DMS 273 (cell line): ENCODE results near the gene TEDC1.

Experiments used
- DNase-seq: peaks from one replicate; lab custom pipeline; 2025; ENCODE audit not compliant: unreplicated experiment; lab: John Stamatoyannopoulos, UW

TEDC1 gene, protein sequence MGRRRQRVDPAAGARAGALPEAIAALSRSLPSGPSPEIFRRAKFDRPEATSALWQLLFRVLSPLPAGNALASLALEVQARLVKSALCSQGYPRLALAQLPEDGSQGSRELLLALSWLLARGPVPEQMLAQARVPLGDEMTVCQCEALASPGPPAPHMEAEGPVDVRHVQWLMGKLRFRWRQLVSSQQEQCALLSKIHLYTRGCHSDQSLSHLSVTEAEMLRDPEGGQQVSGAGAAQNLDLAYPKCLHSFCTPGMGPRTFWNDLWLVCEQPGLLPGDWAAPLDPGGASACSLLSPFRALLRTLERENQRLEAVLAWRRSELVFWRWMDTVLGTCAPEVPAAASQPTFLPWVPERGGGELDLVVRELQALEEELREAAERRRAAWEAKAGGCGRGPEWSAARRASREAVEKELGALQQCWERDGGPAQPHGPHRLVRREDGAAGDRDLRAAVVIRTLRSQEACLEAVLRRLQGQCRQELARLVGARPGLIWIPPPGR

DNA sequence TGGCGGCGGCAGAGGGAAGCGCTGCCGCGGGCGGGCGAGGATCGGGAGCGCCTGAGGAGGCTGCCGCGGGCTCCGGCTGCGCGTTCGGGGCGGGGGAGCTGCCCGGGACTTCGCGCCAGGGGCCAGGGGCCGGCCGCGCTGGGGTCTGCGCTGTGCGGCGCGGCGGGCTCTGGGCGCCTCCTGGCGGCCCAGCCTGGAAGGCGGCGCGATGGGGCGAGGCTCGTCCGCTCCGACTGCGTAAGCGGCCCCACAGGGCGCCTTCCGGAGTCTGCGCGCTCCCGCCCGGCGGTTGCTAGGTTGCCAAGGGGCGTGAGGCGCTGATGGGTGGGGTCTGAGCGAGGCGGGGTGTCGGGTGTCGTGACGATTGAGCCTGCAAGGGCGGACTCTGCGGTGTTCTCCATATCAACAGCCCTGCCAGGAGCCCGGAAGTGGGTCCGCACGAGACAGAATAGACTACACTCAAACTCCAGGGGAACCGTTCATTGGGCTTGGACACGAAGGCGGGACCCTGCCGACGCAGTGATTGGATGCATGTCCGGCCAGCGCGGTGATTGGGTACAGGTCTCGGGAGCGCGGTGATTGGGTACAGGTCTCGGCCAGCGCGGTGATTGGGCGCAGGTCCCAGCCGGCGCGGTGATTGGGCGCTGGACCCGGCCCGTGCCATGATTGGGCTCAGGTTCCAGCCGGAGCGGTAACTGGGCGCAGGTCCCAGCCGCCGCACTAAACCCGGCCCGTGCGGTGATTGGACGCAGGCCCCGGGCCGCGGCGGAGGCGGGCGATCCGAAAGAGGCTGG lies at the start of gene TEDC1:
TEDC1 (plus strand) TSS at position 675 of the 794 bp plus-strand sequence. CDS start 130 bp downstream, outside the sequence.
- DNase-seq, result peak; percentile 100

DNA sequence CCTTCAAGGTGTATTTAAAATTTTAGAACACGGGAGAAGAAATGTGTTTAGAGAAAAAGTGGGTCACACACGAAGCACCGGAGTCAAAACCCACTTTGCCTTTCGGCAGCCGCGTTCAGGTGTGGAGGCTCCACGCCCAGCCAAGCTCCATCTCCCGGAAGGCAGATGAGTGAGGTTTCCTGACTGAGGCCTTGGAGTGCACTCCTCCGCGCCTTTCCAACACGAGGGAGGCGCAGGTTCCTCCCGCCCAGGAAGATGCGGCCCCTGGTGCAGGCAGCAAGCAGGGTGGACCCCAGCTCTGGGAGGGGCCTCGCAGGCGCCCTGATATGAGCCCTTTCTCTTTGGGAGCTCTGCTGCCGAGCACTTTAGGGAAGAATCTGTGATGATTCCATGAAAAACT lies 48.9 kb upstream of the TEDC1 start:
- DNase-seq, result no peak

DNA sequence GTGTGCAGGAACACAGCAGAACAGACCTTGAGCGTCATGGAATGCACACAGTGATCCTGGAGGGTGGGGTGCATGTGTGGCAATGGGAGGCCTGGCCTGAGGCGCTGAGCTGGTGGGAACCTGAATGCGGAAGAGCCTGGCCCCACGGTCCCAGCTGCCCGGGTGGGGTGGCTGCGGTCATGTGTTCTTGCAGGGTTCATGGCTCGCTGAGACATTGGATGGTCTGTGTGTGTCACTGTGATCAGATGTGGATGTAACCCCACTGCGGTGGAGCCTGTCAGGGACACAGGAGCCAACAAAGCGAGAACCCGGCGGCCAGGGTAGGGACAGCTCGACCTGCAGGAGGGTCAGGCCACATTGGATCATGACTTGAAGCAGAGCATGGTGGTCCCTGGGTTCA lies 48.2 kb upstream of the TEDC1 start:
- no peak for DNase-seq

DNA sequence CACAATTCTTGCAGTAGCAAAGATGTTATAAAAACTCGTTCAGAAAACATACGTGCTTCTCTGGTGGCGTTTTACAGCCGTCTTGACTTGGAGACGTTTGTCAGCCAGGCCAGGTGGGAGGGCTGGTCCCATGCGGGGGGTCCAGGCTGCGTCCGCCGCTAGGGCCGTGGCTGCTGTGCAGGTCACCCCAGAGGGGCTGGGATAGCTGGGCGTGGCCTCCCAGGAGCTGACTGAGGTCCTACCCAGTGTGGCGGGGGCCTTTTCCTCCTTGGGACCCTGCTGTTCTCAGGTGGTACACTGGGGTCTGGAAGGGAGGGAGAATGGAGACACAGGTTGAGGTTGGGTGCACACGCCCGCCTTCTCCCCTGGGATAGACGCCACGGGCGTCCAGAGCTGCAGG lies 46.2 kb upstream of the TEDC1 start:
- DNase-seq, result no peak

DNA sequence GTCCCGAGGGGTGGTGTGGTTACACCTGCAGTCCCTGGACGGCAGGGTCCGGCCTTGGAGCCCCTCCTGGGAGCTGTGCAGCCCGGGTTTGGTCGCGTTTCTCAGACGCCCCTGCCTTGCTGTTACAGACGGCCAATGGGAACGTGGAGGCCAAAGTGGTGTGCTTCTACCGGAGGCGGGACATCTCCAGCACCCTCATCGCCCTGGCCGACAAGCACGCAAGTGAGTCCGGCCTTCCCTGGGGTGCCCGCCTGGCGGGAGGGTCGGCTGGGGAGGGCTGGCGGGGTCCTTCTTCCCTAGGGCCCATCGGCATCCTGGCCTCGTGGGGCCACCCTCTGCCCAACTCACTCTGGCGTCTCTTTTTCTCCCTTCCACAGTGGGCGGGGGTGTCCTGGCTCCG lies 45.8 kb upstream of the TEDC1 start:
- DNase-seq, result no peak

DNA sequence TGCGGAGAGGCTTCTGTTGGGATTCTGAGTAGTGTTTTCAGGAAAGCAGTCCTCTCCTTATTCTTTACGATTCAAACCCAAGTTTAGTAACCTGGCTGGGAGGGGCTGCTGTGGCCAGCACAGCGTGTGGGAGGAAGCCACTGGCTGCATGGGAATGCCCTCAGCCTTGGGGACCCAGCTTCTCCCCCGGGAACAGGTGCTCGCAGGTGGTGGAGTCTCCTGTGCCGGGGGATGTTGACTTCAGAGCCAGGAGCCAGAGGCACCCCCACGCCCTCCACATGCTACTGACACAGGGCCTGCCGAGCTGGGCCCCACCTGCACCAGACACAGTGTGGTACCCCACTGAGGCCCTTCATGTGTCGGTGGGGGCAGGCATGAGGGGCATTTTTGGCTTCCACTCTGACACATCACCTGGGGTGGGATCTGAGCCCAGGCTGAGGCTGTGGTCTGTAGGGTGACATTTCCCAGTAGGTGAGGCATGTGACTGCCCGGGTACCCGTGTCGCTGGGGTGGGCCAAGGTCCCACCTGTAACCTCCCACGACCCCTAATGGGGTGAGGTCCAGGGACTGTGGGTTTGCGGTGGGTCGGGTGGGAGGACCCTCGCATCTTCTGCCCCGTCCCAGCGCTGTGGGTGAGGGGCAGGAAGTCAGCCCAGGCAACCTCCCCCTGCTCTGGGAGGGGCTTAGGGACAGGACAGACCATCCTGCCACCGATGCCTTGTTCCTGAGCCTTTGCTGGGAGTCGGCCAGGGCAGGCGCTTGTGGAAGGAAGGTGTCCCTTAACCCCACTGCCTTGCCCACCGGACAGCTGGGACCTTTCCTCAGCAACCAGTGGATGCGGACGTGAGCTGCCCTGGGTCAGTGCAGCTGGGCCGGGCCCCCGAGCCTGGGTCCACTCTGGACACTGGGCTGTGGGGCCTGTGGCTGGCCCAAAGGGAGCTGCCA lies 44.9 kb upstream of the TEDC1 start:
- DNase-seq, result no peak

DNA sequence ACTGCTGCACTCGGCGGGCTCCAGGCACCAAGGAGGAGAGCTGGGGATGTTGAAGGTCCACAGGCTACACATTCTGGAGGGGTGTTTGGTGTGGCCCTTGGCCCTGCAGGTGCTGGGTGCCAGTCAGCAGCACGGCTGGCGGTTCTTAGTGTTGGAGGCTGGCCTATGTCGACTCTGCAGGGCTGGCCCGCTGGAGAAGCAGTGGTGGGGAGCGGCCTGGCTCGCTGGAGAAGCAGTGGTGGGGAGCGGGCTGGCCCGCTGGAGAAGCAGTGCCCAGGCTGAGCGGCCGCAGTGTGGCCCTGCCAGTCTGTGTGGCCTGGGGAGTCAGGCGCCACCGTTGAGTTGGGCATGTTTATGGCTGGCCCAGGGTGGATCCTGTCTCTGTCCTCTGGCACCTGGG lies 44.1 kb upstream of the TEDC1 start:
- no peak for DNase-seq

DNA sequence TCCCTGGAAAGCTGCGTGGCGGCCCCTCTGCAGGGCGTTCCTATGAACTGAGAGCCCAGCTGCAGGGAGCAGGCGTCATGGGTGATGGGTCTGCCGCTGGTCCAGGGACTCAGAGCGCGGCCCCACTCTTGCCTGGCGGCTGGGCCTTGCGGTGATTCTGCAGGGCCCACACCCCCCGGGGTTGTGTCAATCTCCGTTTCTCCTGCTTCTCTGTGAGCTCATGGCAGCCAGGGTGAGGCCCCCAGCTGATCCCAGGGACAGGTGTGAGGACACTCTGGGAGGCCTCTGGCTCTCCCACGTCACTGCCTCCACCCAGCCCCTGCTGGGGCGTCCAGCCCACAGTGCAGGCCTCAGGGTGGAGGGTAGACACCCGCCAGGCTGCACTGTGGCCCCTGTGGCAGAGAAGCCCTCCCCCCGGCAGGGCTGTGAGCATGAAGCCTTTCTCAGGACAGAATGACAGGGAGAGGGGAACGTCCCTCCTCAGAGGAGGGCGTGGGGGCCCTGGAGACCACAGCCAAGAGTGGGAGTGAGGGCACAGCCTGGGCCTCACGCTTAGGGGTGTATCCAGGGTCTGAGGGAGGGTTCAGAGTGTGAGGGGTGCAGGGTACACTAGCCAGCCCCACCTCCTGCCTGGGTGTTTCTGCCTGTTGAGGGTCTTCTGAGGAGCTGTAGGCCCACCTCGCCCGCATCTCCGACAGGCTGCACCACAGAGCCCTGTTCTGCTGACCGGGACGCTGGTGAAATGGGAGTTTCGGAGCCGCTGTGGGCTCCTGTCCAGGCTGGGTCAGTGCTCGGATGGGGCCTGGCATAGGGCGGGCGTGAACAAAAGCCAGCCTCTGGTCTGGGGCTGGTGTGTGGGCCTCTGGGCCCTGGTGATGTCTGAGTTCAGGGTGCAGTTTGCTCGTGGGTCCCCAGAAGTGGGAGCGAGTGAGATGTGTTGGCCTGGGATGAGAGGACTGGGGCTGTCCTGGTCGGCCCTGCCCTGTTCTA lies 43.1 kb upstream of the TEDC1 start:
- DNase-seq, result no peak

DNA sequence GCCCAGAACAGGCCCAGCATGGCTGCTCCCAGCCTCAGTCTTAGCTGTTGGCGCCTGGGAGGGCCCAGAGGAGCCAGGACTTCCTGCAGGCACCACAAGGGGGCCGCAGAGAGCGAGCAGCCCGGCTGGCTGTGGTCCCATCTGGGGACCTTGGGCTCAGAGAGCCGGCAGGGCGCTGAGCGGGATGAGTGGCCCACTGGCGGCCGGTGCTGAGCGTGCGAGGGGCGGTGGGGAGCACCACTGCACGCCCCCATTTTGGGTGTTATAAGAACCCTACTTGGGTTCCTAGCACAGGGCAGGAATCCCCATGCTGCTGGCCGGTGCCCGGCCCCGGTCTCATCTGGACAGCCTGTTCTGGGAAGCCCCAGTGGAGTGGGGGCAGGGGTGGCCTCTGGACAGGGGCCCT lies 42.3 kb upstream of the TEDC1 start:
- DNase-seq, result peak; percentile 80

DNA sequence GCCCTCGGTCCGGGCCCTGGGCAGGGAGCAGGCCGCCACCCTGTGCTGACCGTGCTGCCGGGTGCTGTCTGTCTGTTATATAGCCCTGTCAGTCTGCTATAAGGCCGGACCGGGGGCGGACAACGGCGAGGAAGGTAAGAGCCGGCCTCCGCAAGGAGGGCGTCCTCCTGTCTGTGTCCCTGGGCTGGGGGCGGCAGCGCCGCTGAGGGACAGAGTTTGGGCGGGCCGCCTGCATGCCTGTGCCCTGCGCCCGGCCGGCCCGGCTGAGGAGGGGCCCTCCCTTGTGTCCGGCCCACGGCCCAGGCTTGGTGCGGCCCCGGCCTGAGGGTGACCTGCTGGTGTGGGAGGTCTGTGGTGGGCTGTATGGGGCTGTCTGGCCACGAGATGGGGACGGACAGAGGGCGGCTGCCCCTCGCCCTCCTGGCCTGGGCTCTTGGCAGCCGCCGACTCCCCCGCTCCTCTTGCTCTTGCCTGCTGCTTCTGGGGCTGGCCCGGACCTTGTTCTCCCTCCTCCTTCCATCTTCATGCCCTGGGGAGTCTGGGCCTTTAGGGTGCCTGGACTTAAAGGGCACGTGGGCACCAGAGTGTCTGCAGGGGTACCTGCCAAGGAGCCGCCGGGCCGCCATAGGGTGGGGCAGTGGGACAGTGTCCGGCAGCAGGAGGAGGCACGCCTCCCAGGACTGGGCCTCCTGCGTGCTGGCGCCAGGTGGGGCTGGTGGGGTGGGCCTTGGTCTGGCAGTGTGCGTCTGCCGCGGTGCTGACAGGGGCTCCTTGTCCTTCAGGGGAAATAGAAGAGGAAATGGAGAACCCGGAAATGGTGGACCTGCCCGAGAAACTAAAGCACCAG lies 41.5 kb upstream of the TEDC1 start:
- DNase-seq, result no peak

DNA sequence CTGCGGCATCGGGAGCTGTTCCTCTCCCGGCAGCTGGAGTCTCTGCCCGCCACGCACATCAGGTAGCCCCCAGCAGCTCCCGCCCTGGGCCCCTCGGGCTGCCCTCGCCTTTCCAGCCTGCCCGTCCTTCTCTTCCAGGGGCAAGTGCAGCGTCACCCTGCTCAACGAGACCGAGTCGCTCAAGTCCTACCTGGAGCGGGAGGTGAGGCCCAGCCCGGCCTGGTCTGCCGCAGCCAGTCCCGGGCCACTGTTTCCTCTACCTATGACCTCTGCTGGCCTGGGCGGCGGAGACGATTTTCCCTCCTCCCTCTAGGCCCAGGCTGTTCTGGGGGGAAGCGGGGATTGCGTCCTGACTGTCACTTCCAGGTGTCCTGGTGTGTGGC lies 40.9 kb upstream of the TEDC1 start:
- DNase-seq, result no peak

DNA sequence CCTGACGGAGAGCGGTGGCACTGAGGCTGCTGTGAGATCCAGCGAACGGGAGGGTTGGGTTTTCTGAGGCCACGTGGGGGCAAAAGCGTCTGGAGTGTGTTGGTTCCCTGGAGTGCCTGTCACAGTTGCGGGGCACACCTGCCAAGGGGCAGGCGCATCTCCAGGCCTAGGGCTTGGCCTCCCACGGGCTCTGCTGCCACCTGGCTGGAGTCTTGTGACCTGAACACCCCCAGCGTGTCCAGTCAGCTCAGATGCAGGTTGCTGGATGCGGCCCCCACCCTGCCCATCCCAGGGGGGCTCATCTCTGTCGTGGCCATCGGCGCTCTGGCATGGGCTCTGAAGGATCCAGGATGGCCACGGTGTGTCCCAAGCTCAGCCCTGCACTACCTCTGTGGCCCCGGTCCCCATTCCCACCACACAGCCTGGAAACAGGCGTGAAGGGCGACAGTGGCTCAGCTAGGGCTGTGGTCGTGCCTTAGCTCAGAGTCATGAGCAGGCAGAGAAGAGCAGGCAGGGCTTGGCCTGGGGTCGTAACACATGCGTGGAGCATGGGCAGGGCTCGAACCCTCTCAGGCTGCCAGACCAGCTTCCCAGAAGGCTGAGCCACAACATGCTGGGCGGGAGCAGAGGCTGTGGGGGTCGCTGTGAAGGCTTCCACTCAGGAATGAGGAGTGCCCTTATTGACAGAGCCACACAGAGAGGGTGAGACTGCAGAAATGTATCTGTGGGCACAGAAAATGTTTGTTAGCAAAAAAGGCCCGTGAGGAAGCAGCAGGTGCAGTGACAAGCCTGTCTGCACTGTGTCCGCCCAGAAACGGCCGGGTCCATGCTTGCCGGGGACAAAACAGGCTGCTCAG lies 40.0 kb upstream of the TEDC1 start:
- no peak for DNase-seq

DNA sequence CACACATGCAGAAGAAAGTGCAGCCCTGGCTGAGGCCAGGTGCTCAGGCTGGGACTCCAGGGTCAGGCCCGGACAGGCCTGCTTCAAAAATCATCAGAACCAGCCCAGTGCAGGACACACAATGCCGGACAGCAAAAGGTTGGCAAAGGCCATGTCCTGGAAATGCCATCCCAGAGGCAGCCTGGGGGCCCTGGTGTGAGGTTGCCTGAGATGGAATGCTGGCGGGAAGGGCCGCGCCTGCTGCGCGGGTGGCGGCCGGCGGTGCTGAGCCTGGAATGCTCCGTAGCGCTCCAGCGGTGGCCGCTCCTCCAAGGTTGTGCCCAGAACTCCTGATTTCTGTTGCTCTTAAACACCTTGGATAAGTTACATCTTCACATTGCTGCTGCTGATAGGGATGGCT lies 38.1 kb upstream of the TEDC1 start:
- DNase-seq, result no peak

DNA sequence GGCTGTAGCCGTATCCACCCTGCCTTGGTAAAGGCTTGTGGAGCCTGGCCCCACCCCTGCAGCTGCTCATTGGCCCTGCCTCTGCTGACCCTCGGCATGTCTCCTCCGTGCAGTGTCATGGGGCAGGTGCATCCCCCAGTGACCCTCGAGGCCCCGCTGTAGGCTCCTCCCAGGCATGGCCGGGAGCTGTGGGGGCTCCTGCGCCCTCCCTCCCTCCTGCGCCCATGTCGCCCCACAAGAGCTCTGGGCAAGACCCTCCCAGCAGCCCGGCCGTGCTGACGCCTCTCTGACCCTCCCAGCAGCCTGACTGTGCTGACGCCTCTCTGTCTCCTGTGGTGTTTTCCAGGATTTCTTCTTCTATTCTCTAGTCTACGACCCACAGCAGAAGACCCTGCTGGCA lies 37.2 kb upstream of the TEDC1 start:
- DNase-seq, result no peak

DNA sequence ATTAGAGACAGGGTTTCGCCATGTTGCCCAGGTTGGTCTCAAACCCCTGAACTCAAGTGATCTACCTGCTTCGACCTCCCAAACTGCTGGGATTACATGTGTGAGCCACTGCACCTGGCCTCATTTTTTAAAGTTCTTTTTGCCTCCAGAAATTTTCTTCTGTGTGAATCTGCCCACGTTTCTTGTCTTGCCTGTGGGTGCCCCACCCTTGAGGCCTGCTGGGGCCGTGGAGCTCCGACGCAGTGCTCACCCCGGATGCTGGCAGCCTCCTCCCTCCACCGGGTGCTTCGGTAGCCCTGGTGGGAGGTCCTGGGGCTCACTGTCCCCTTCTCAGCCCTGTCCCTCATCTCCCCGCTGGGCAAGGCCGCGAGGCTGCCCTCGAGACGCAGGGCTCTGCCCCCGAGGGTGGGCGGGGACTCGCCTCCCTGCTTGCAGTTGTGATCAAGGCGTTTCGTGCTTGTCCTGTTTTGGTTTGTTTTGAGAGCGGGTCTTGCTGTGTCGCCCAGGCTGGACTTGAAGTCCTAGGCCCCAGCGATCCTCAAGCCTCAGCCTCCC lies 35.9 kb upstream of the TEDC1 start:
- DNase-seq, result no peak

DNA sequence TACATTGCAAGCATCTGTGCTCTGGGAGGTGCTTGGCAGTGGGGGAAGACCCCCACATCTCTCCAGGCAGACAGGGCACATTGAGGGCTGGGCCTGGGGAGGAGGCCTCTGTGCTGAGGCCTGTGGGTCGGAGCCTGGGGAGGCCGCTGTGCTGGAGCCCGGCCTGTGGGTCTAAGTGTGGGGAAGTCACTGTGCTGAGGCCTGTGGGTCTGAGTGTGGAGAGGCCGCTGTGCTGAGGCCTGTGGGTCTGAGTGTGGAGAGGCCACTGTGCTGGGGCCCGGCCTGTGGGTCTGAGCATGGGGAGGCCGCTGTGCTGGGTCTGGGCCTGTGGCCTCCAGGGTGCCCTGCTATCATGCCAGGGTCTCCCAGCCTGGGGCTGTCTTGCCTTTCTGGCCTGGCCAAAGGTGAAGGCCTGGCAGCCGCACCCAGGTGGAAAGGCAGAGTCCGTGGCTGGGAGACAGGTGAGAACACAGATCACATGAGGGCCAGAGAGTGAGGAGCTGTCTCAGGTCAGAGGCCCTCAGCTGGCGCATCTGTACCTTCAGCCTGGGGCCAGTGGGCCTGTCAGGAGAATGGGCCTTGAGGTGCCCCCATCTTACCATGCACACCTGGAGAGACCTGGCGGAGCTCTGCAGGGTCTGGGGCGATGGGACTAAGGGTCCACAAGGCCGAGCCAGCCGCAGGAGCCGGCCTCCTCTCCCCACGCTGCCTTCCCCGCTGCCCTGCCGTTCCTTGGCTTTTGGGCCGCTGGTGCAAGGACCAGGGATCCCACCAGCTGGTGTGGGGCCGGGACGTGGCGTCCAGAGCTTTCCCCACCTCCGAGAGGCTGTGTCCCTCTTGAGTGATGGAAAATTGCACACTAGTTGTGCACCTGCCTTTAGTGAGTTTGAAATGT lies 35.0 kb upstream of the TEDC1 start:
- DNase-seq, result no peak
